HL-60 (cell line): ENCODE measurements around the gene TMCO4.

ENCODE experiments used
- GABPA ChIP-seq: IDR thresholded peaks from 2 replicates; pipeline ENCODE4 v1.6.1; 2012; ENCODE audit warnings: low read depth
- POLR2AphosphoS5 ChIP-seq: IDR thresholded peaks from 2 replicates; pipeline ENCODE4 v1.6.1; 2012; ENCODE audit warnings: low read depth
- TF ChIP-seq, protein P1 (sequence below): IDR thresholded peaks from one replicate; pipeline ENCODE4 v1.5.1; 2011; ENCODE audit warnings: low read length, control low read depth, inconsistent platforms; ENCODE audit not compliant: insufficient read depth
- TF ChIP-seq, protein P2 (sequence below): IDR thresholded peaks from 2 replicates; pipeline ENCODE4 v1.6.1; 2012; ENCODE audit warnings: low read depth; ENCODE audit not compliant: insufficient replicate concordance

DNA sequence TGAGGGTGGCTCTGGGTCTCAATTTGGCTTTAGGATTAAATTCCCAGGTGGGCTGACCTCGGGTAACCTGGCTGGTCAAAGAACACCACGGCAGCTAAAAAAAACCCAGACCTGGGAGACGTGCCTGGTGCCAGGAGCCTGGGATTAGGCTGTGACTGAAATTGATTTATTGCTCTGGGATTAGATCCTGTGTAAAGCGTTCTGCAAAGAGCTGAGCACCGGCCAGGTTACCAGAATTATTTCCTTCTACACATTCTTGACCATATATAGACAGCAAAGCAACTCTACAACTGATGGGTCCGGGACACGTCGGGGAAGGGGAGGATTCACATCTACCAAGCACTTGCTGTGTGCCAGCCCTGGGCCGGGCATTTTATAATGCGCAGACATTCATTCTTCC is 45.2 kb downstream of the TMCO4 start:
- TF ChIP-seq, protein P1, sequence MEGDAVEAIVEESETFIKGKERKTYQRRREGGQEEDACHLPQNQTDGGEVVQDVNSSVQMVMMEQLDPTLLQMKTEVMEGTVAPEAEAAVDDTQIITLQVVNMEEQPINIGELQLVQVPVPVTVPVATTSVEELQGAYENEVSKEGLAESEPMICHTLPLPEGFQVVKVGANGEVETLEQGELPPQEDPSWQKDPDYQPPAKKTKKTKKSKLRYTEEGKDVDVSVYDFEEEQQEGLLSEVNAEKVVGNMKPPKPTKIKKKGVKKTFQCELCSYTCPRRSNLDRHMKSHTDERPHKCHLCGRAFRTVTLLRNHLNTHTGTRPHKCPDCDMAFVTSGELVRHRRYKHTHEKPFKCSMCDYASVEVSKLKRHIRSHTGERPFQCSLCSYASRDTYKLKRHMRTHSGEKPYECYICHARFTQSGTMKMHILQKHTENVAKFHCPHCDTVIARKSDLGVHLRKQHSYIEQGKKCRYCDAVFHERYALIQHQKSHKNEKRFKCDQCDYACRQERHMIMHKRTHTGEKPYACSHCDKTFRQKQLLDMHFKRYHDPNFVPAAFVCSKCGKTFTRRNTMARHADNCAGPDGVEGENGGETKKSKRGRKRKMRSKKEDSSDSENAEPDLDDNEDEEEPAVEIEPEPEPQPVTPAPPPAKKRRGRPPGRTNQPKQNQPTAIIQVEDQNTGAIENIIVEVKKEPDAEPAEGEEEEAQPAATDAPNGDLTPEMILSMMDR: no peak
- TF ChIP-seq, protein P2, sequence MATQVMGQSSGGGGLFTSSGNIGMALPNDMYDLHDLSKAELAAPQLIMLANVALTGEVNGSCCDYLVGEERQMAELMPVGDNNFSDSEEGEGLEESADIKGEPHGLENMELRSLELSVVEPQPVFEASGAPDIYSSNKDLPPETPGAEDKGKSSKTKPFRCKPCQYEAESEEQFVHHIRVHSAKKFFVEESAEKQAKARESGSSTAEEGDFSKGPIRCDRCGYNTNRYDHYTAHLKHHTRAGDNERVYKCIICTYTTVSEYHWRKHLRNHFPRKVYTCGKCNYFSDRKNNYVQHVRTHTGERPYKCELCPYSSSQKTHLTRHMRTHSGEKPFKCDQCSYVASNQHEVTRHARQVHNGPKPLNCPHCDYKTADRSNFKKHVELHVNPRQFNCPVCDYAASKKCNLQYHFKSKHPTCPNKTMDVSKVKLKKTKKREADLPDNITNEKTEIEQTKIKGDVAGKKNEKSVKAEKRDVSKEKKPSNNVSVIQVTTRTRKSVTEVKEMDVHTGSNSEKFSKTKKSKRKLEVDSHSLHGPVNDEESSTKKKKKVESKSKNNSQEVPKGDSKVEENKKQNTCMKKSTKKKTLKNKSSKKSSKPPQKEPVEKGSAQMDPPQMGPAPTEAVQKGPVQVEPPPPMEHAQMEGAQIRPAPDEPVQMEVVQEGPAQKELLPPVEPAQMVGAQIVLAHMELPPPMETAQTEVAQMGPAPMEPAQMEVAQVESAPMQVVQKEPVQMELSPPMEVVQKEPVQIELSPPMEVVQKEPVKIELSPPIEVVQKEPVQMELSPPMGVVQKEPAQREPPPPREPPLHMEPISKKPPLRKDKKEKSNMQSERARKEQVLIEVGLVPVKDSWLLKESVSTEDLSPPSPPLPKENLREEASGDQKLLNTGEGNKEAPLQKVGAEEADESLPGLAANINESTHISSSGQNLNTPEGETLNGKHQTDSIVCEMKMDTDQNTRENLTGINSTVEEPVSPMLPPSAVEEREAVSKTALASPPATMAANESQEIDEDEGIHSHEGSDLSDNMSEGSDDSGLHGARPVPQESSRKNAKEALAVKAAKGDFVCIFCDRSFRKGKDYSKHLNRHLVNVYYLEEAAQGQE: no peak
- TF ChIP-seq POLR2AphosphoS5: no peak
- no peak for TF ChIP-seq GABPA
